ENCODE data around the gene C14orf93.

GRCh38 chr14:23051141-23052057, 41.5 kb upstream of the C14orf93 start:
- TF ChIP-seq ZBTB5 (IDR thresholded peaks at IDR 0.05) (no peak), BMI1 (IDR thresholded peaks at IDR 0.05; ENCODE audit: low read length) (no peak)
